GM12891 (cell line): Measurements from ENCODE around the gene PTPRN2.

ENCODE experiments used
- POLR2A ChIP-seq: IDR thresholded peaks from 2 replicates; pipeline ENCODE4 v1.6.1; 2011; ENCODE audit warnings: low read depth, low read length, control low read depth
- POLR2AphosphoS5 ChIP-seq: IDR thresholded peaks from 2 replicates; pipeline ENCODE4 v1.6.1; 2011; ENCODE audit warnings: low read depth, low read length, control low read depth

DNA sequence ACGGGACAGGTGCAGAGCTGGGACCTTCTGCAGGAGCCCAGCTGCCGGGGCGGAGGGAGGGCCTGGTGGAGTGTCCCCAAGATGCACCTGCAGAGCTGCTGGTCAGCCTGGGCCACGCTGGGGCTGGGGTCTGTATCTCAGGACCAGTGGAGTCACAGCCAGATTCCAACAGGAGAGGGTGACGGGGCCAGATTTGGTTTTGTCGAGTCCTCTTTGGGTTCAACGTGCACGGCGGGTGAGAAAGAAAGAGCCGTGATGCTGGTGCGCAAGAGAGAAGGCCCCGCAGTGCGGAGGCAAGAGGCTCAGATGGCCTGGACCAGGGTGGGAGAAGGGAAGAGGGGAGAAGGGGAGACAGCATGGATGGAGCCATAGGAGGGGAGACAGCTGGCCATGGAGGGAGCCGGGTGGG, 462.9 kb downstream of the PTPRN2 start:
- TF ChIP-seq POLR2AphosphoS5 (no peak), POLR2A (no peak)
